KMS-11 (cell line): ENCODE results near the gene SLC8B1.

ENCODE experiments used
- H2AFZ ChIP-seq: fragments of 200-600 bp; sonication (generic); 2 replicates; pipeline ENCODE4 v1.6.1; 2016; ENCODE audit warnings: antibody characterized with exemption, mixed run types, low read depth
- H3K27ac ChIP-seq: fragments of 200-600 bp; sonication (generic); 2 replicates; pipeline ENCODE4 v1.6.1; 2016; ENCODE audit warnings: mild to moderate bottlenecking, mixed run types
- H3K27me3 ChIP-seq: fragments of 200-600 bp; sonication (generic); 2 replicates; pipeline ENCODE4 v1.6.1; 2017; ENCODE audit warnings: mild to moderate bottlenecking, low read depth, mixed run types, moderate library complexity; ENCODE audit not compliant: insufficient read depth
- H3K36me3 ChIP-seq: fragments of 200-600 bp; sonication (generic); 2 replicates; pipeline ENCODE4 v1.6.1; 2017; ENCODE audit warnings: mild to moderate bottlenecking, mixed run types; ENCODE audit not compliant: insufficient read depth
- H3K4me1 ChIP-seq: fragments of 200-600 bp; sonication (generic); 2 replicates; pipeline ENCODE4 v1.6.1; 2016; ENCODE audit warnings: mild to moderate bottlenecking, low read depth, mixed run types; ENCODE audit not compliant: poor library complexity, severe bottlenecking
- H3K4me2 ChIP-seq: fragments of 200-600 bp; sonication (generic); 2 replicates; pipeline ENCODE4 v1.7.0; 2016; ENCODE audit warnings: mild to moderate bottlenecking, mixed run types
- H3K4me3 ChIP-seq: fragments of 200-600 bp; sonication (generic); IDR thresholded peaks from 2 replicates; pipeline ENCODE4 v1.6.1; 2017; ENCODE audit warnings: low read depth, low read length, mixed read lengths; ENCODE audit not compliant: insufficient read depth
- H3K79me2 ChIP-seq: fragments of 200-600 bp; sonication (generic); 2 replicates; pipeline ENCODE4 v1.6.1; 2016; ENCODE audit warnings: low read depth, mixed run types; ENCODE audit not compliant: insufficient read depth
- H3K9ac ChIP-seq: fragments of 200-600 bp; sonication (generic); 2 replicates; pipeline ENCODE4 v1.6.1; 2016; ENCODE audit warnings: mild to moderate bottlenecking, mixed run types
- H4K20me1 ChIP-seq: fragments of 200-600 bp; sonication (generic); 2 replicates; pipeline ENCODE4 v1.6.1; 2016; ENCODE audit warnings: mild to moderate bottlenecking, mixed run types; ENCODE audit not compliant: insufficient read depth
- TF ChIP-seq, protein P1 (sequence below): fragments of 200-600 bp; sonication (generic); conservative IDR thresholded peaks from 2 replicates; pipeline ENCODE4 v1.6.1; 2017; ENCODE audit warnings: low read depth, mild to moderate bottlenecking, antibody characterized with exemption, low read length, moderate library complexity, mixed read lengths

The SLC8B1 gene

GRCh38 chr12:113292091-113292490, 42.8 kb downstream of the SLC8B1 start:
- Histone ChIP-seq H3K4me2 (no peak overlapping the region), H3K79me2 (no peaks in the 10 kb centered on the region), H3K36me3 (no peaks in the 10 kb centered on the region), H3K4me3 (no peak overlapping the region), H3K27me3 (no peaks in the 10 kb centered on the region), H3K27ac (no peak overlapping the region), H4K20me1 (no peaks in the 10 kb centered on the region), H3K9ac (no peak overlapping the region), H3K4me1 (no peaks in the 10 kb centered on the region), H2AFZ (no peak overlapping the region)
- TF ChIP-seq, protein P1, sequence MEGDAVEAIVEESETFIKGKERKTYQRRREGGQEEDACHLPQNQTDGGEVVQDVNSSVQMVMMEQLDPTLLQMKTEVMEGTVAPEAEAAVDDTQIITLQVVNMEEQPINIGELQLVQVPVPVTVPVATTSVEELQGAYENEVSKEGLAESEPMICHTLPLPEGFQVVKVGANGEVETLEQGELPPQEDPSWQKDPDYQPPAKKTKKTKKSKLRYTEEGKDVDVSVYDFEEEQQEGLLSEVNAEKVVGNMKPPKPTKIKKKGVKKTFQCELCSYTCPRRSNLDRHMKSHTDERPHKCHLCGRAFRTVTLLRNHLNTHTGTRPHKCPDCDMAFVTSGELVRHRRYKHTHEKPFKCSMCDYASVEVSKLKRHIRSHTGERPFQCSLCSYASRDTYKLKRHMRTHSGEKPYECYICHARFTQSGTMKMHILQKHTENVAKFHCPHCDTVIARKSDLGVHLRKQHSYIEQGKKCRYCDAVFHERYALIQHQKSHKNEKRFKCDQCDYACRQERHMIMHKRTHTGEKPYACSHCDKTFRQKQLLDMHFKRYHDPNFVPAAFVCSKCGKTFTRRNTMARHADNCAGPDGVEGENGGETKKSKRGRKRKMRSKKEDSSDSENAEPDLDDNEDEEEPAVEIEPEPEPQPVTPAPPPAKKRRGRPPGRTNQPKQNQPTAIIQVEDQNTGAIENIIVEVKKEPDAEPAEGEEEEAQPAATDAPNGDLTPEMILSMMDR, result no peak

DNA sequence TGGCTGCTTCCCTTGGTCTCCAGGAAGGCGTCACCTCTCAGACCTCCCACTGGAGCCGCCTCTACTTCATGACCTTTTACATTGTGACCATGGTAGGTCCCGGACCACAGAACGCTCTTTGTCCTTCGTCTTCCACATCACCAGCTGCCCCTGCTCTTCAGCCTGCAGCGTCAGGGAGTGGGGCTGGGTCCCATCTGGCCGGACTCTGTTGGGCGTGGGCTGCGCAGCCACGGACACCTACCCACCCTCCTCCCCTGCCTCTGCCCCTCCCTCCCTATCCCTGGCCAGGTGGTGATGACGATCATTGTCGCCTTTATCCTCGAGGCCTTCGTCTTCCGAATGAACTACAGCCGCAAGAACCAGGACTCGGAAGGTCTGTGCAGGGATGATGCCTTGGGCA, 43.3 kb downstream of the SLC8B1 start:
- Histone ChIP-seq H4K20me1 (no peaks in the 10 kb centered on the region), H3K27ac (no peak overlapping the region)
- TF ChIP-seq, protein P1, result no peak

GRCh38 chr12:113290506-113290905, 44.4 kb downstream of the SLC8B1 start:
- Histone ChIP-seq H3K27me3 (no peaks in the 10 kb centered on the region), H3K9ac (no peak overlapping the region), H3K36me3 (no peaks in the 10 kb centered on the region), H3K4me3 (no peak overlapping the region), H3K4me2 (no peak overlapping the region), H3K4me1 (no peaks in the 10 kb centered on the region), H3K79me2 (no peaks in the 10 kb centered on the region), H4K20me1 (no peaks in the 10 kb centered on the region), H2AFZ (no peak overlapping the region), H3K27ac (no peak overlapping the region)
- TF ChIP-seq, protein P1, result no peak

More for the DNA sequence above, 43.3 kb downstream of the SLC8B1 start:
- no peak overlapping the region for H2AFZ ChIP-seq
- no peaks in the 10 kb centered on the region for H3K79me2 ChIP-seq
- no peaks in the 10 kb centered on the region for H3K4me1 ChIP-seq
- no peak overlapping the region for H3K9ac ChIP-seq
- no peak overlapping the region for H3K4me2 ChIP-seq
- no peaks in the 10 kb centered on the region for H3K36me3 ChIP-seq
- no peaks in the 10 kb centered on the region for H3K27me3 ChIP-seq
- H3K4me3 ChIP-seq, result no peak overlapping the region

DNA sequence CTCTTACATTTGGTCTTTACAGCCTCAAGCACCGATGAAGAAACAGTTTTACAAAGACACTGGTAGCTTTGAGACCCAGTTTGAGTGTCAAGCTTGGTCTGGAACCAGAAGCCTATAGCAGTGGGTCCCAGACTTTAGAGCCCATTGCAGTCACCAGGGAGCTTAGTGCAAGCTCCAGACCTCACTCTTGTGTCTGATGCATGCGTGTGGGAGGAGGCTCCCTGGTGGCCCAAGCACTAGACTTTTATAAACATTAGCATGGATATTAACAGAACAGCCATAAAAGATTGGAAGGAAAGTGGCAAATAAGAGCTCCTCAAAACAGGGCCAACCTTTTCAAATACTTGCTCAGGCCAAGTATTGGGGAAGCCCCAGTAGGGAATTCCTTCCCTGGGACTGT, 45.5 kb downstream of the SLC8B1 start:
- no peaks in the 10 kb centered on the region for H3K79me2 ChIP-seq
- no peaks in the 10 kb centered on the region for H3K27me3 ChIP-seq
- no peak overlapping the region for H3K4me2 ChIP-seq
- H3K36me3 ChIP-seq, result no peaks in the 10 kb centered on the region
- no peak overlapping the region for H2AFZ ChIP-seq
- no peaks in the 10 kb centered on the region for H3K4me1 ChIP-seq
- no peak overlapping the region for H3K4me3 ChIP-seq
- H4K20me1 ChIP-seq, result no peaks in the 10 kb centered on the region
- TF ChIP-seq, protein P1, result no peak
- H3K9ac ChIP-seq, result no peak overlapping the region
- H3K27ac ChIP-seq, result no peak overlapping the region
